Peyer's patch (tissue), 4 donors: ENCODE measurements around the gene DNAJB11. TPM values are rescaled to one million over a fixed set of nuclear protein-coding genes. Genes with fewer than 3 reads are reported as not detected.
"Not testable (repeated sequence)": the region's sequence is repeated elsewhere in the genome, so short reads cannot be mapped to it uniquely, and the experiment has no call there.

Source experiments
- DNase-seq, 3 donors: peaks; one replicate each; pipeline ENCODE4 v3.0.0-alpha.2; 2017 to 2019
- H3K27ac ChIP-seq, 4 donors: fragments of 200-600 bp; sonication (generic); one replicate each; pipeline ENCODE4 v1.5.1; 2016 to 2019
- H3K27me3 ChIP-seq, 2 donors: fragments of 200-600 bp; sonication (generic); one replicate each; pipeline ENCODE4 v1.5.1; 2019
- H3K36me3 ChIP-seq, 3 donors: fragments of 200-600 bp; sonication (generic); one replicate each; pipeline ENCODE4 v1.5.1; 2016 to 2019
- H3K4me1 ChIP-seq, 4 donors: fragments of 200-600 bp; sonication (generic); one replicate each; pipeline ENCODE4 v1.5.1; 2016 to 2019
- H3K4me3 ChIP-seq, 4 donors: fragments of 200-600 bp; sonication (generic); 1 replicate in 3 of 4; 2 replicates in 1 of 4; pipeline ENCODE4 v1.5.1; 2016 to 2019; ENCODE audit warnings: mild to moderate bottlenecking in 1 of 4
- H3K9me3 ChIP-seq, 4 donors: fragments of 200-600 bp; sonication (generic); one replicate each; pipeline ENCODE4 v1.5.1; 2016 to 2019; ENCODE audit warnings: mild to moderate bottlenecking in 1 of 4
- CTCF ChIP-seq, 6 experiments: fragments of 450-650 bp in 4 of 6; fragments of 200-600 bp in 2 of 6; sonication (generic) in 1 of 6; IDR thresholded peaks; one replicate each; pipeline ENCODE4 v1.5.1; 2017 to 2019; ENCODE audit warnings: antibody characterized with exemption in 6 of 6, mild to moderate bottlenecking in 3 of 6, moderate library complexity in 1 of 6
- POLR2A ChIP-seq, 2 donors: fragments of 450-650 bp; IDR thresholded peaks; one replicate each; pipeline ENCODE4 v1.5.1; 2017; ENCODE audit warnings: antibody characterized with exemption in 2 of 2, mild to moderate bottlenecking in 2 of 2, moderate library complexity in 2 of 2
- small RNA-seq, 2 donors: library from RNA; depleted of rRNA; stranded (forward); fragments of <200 nt; gene quantifications; one replicate each; pipeline ENCODE3, GENCODE V24; 2016
- total RNA-seq, 4 donors: library from RNA; depleted of rRNA; stranded (reverse); fragments of >200 nt; gene quantifications; one replicate each; pipeline ENCODE4 v1.1.0, GENCODE V29; 2016

DNAJB11 gene
- total RNA-seq, 4 donors from 2014 or later, result 16.5 to 61.3 (median 42.4) TPM

GRCh38 chr3:186633481-186633880 lies 63.0 kb downstream of the DNAJB11 start:
- TF ChIP-seq POLR2A (IDR thresholded peaks at IDR 0.05), result no peak
- no peak for TF ChIP-seq CTCF (IDR thresholded peaks at IDR 0.05)
- no peaks in the 10 kb centered on the region for H3K9me3 ChIP-seq
- H3K4me3 ChIP-seq, result no peak overlapping the region
- no peak for DNase-seq
- H3K4me1 ChIP-seq, result no peaks in the 10 kb centered on the region
- H3K36me3 ChIP-seq, result no peaks in the 10 kb centered on the region
- no peaks in the 10 kb centered on the region for H3K27me3 ChIP-seq
- no peak overlapping the region for H3K27ac ChIP-seq

- H3K27ac ChIP-seq, H3K9me3 ChIP-seq, H3K4me1 ChIP-seq, H3K4me3 ChIP-seq, H3K36me3 ChIP-seq, H3K27me3 ChIP-seq, DNase-seq: not testable (repeated sequence)
These were observed 63.7 kb downstream of the DNAJB11 start for GRCh38 chr3:186634207-186634606.

Small RNAs within 50 kb of the gene (small RNA-seq; reads per million reads assigned to genes)
- gene RF00017, result 0 reads per million in 2 donors

Other genes starting within 250 kb of the DNAJB11 start
- gene DGKG, start 208.5 kb upstream of the DNAJB11 start, total RNA-seq, result 10 to 100 TPM in 1 of 4 donors, 1 to 10 TPM in 2, under 1 TPM in 1; 0.70 to 13.2 (median 5.9) TPM
- gene CRYGS, start 26.3 kb upstream of the DNAJB11 start, total RNA-seq, result 10 to 100 TPM in 1 of 4 donors, 1 to 10 TPM in 3; 1.4 to 12.3 (median 5.7) TPM
- gene TBCCD1, start 3.4 kb upstream of the DNAJB11 start, total RNA-seq, result 10 to 100 TPM; 13.8 to 30.5 (median 16.6) TPM
- gene AHSG, start 42.3 kb downstream of the DNAJB11 start, total RNA-seq, result not detected
- gene FETUB, start 69.7 kb downstream of the DNAJB11 start, total RNA-seq, result not detected
- not detected for gene HRG, start 95.3 kb downstream of the DNAJB11 start, total RNA-seq
- gene KNG1, start 146.6 kb downstream of the DNAJB11 start, total RNA-seq, result 1 to 10 TPM in 1 of 4 donors, under 1 TPM in 1, not detected in 2; 0.57 to 1.1 TPM
- 100 to 1,000 TPM; 218 to 408 (median 262) TPM for gene EIF4A2, start 212.9 kb downstream of the DNAJB11 start, total RNA-seq
- 10 to 100 TPM in 2 of 4 donors, 1 to 10 TPM in 2; 6.1 to 26.4 (median 10.6) TPM for gene RFC4, start 235.8 kb downstream of the DNAJB11 start, total RNA-seq